AG04449 (cell line): Measurements from ENCODE around the gene SINHCAF.

Experiments used
- CTCF ChIA-PET: fragments of 350-600 bp; formaldehyde crosslinking; extraction: SDS; loops from one replicate; lab custom pipeline; 2021; ENCODE audit warnings: antibody characterized with exemption; lab: Yijun Ruan, JAX
- POLR2A ChIA-PET: fragments of 400-600, 350-600 bp; formaldehyde crosslinking; extraction: SDS; loops from one replicate; lab custom pipeline; 2020; ENCODE audit warnings: antibody characterized with exemption, inconsistent platforms; lab: Yijun Ruan, JAX
- DNase-seq: peaks from one replicate; pipeline ENCODE4 v3.0.0-alpha.2; 2010; ENCODE audit warnings: low read depth, low spot score
- H3K4me3 ChIP-seq: 2 replicates; pipeline ENCODE4 v1.5.1; 2011; ENCODE audit warnings: low read depth, mild to moderate bottlenecking, control low read depth, low read length
- TF ChIP-seq, protein P1 (sequence below): IDR thresholded peaks from one replicate; pipeline ENCODE4 v1.5.1; 2011; ENCODE audit warnings: mild to moderate bottlenecking, moderate library complexity, low read length, control low read depth, inconsistent platforms; ENCODE audit not compliant: insufficient read depth; ENCODE audit errors: missing control alignments

SINHCAF gene

GRCh38 chr12:31368666-31369361 is 42.9 kb upstream of the SINHCAF start:
- ChIA-PET CTCF (interaction anchor here (0.9 to 1.0 kb wide), 3 partner anchors 12 to 34 kb away, joined by 3 to 4 read pairs (median 3); no protein-coding TSS in a partner anchor), POLR2A (interaction anchor here (0.7 kb wide), 1 partner anchor 21 kb away, joined by 5 read pairs; no protein-coding TSS in a partner anchor)
- TF ChIP-seq, protein P1, sequence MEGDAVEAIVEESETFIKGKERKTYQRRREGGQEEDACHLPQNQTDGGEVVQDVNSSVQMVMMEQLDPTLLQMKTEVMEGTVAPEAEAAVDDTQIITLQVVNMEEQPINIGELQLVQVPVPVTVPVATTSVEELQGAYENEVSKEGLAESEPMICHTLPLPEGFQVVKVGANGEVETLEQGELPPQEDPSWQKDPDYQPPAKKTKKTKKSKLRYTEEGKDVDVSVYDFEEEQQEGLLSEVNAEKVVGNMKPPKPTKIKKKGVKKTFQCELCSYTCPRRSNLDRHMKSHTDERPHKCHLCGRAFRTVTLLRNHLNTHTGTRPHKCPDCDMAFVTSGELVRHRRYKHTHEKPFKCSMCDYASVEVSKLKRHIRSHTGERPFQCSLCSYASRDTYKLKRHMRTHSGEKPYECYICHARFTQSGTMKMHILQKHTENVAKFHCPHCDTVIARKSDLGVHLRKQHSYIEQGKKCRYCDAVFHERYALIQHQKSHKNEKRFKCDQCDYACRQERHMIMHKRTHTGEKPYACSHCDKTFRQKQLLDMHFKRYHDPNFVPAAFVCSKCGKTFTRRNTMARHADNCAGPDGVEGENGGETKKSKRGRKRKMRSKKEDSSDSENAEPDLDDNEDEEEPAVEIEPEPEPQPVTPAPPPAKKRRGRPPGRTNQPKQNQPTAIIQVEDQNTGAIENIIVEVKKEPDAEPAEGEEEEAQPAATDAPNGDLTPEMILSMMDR: no peak
- no peak for DNase-seq
- H3K4me3 ChIP-seq: no peak overlapping the region

DNA sequence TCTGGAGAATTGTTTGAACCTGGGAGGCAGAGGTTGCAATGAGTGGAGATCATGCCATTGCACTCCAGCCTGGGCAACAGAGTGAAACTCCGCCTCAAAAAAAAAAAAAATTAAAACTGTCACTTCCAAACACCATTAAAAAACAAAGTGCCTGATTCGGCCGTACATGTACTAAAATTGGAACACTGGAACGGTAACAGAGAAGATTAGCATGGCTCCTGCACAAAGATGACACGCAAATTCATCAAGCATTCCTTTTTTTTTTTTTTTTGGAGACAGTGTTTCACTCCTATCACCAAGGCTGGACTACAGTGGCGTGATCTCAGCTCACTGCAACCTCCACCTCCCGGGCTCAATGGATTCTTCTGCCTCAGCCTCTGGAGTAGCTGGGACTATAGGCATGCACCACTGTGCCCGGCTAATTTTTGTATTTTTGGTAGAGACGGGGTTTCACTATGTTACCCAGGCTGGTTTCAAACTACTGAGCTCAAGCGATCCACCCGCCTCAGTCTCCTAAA is 40.2 kb upstream of the SINHCAF start:
- POLR2A ChIA-PET: no interaction called here
- TF ChIP-seq, protein P1: no peak
- H3K4me3 ChIP-seq: no peak overlapping the region
- CTCF ChIA-PET: no interaction called here
- DNase-seq: no peak

DNA sequence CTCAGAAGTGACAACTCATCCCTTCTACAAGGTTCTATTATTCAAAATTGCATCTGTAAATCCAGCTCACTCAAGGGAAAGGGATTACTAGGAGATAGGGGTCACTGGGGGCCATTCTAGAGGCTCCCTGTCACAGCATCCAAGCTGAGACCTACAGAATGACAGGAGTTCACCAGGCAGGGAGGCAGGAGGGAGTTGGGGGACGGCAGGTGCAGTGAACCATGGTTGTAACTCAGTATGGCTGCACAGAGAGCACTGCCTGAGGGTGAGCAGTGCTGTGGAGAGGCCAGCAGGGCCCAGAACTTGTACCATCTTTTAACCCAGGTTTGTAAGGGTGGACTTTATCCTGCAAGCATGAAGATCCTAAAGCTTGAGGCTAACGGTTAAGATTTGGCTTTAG is 37.9 kb upstream of the SINHCAF start:
- no peak for DNase-seq
- TF ChIP-seq, protein P1: no peak
- CTCF ChIA-PET: interaction anchor here (1.4 kb wide), 1 partner anchor 92 kb away, joined by 4 read pairs; no protein-coding TSS in a partner anchor
- H3K4me3 ChIP-seq: no peak overlapping the region
- POLR2A ChIA-PET: no interaction called here

- no peak for DNase-seq
- ChIA-PET POLR2A (no interaction called here), CTCF (interaction anchor here (1.4 kb wide), 1 partner anchor 92 kb away, joined by 4 read pairs; no protein-coding TSS in a partner anchor)
- TF ChIP-seq, protein P1: no peak
- H3K4me3 ChIP-seq: no peak overlapping the region
Measured at GRCh38 chr12:31363416-31363809, 37.5 kb upstream of the SINHCAF start.

- TF ChIP-seq, protein P1: no peak
- ChIA-PET CTCF (interaction anchor here (0.7 to 1.4 kb wide), 3 partner anchors 9 to 216 kb away, joined by 3 to 4 read pairs (median 3); no protein-coding TSS in a partner anchor), POLR2A (no interaction called here)
- no peak for DNase-seq
- H3K4me3 ChIP-seq: no peak overlapping the region
Measured at GRCh38 chr12:31362759-31363415, 36.9 kb upstream of the SINHCAF start.
